ENCODE data around the gene HECTD4. TPM values are rescaled to one million over a fixed set of nuclear protein-coding genes. Genes with fewer than 3 reads are reported as not detected.
A peak's percentile ranks its signal among the peaks of the same experiment; 100 is the strongest.

The HECTD4 gene
- total and polyA plus RNA-seq, 2 experiments from 2014 or later = 29.4 to 33.7 TPM

GRCh38 chr12:112188130-112188830 is 194.0 kb downstream of the HECTD4 start:
- H3K36me3 ChIP-seq = peaks cover 44% of the 10 kb centered on the region
- no peak overlapping the region for H3K4me3 ChIP-seq
- H3K4me1 ChIP-seq (ENCODE audit: low read depth) = no peaks in the 10 kb centered on the region

GRCh38 chr12:112185093-112185923 is 196.9 kb downstream of the HECTD4 start:
- Histone ChIP-seq H3K36me3 (peaks cover 37% of the 10 kb centered on the region), H3K9me3 (ENCODE audit: low read depth) (no peaks in the 10 kb centered on the region), H3K27ac (no peak overlapping the region), H3K4me1 (ENCODE audit: low read depth) (no peaks in the 10 kb centered on the region), H3K27me3 (no peaks in the 10 kb centered on the region), H3K4me3 (no peak overlapping the region)
- no peak for DNase-seq (ENCODE audit: low read depth in 1 of 2, low spot score in 1 of 2)
- TF ChIP-seq CTCF (IDR thresholded peaks at IDR 0.05; ENCODE audit: low read depth, low read length) = no peak

More at GRCh38 chr12:112188130-112188830, 194.0 kb downstream of the HECTD4 start:
- no peaks in the 10 kb centered on the region for H3K9me3 ChIP-seq (ENCODE audit: low read depth)
- no peak for TF ChIP-seq CTCF (IDR thresholded peaks at IDR 0.05; ENCODE audit: low read depth, low read length)
- H3K27me3 ChIP-seq = no peaks in the 10 kb centered on the region
- no peak overlapping the region for H3K27ac ChIP-seq
- DNase-seq (ENCODE audit: low read depth in 1 of 2, low spot score in 1 of 2) = no peak

GRCh38 chr12:112184056-112184887 is 198.0 kb downstream of the HECTD4 start:
- Histone ChIP-seq H3K9me3 (ENCODE audit: low read depth) (no peaks in the 10 kb centered on the region), H3K27me3 (no peaks in the 10 kb centered on the region), H3K36me3 (peaks cover 36% of the 10 kb centered on the region), H3K4me3 (no peak overlapping the region), H3K4me1 (ENCODE audit: low read depth) (no peaks in the 10 kb centered on the region), H3K27ac (no peak overlapping the region)
- no peak for DNase-seq (ENCODE audit: low read depth in 1 of 2, low spot score in 1 of 2)
- TF ChIP-seq CTCF (IDR thresholded peaks at IDR 0.05; ENCODE audit: low read depth, low read length) = no peak

GRCh38 chr12:112183141-112184021 is 198.8 kb downstream of the HECTD4 start:
- no peaks in the 10 kb centered on the region for H3K4me1 ChIP-seq (ENCODE audit: low read depth)
- H3K27me3 ChIP-seq = no peaks in the 10 kb centered on the region
- no peak for TF ChIP-seq CTCF (IDR thresholded peaks at IDR 0.05; ENCODE audit: low read depth, low read length)
- H3K4me3 ChIP-seq = no peak overlapping the region
- H3K36me3 ChIP-seq = peaks cover 44% of the 10 kb centered on the region
- H3K27ac ChIP-seq = no peak overlapping the region
- peak in 1 of 2 donors; percentile 66 for DNase-seq (ENCODE audit: low read depth in 1 of 2, low spot score in 1 of 2)
- no peaks in the 10 kb centered on the region for H3K9me3 ChIP-seq (ENCODE audit: low read depth)
